Upper lobe of left lung (tissue), 6 donors: Measurements from ENCODE around the gene LPIN1. TPM values are rescaled to one million over a fixed set of nuclear protein-coding genes. Genes with fewer than 3 reads are reported as not detected.

ENCODE experiments used
- ATAC-seq, 2 donors: fragments of 200-7000 bp; cut with Tn5 transposase; one replicate each; pipeline ENCODE4 v1.9.1; 2022; ENCODE audit warnings: mild to moderate bottlenecking in 2 of 2, moderate library complexity in 2 of 2; ENCODE audit not compliant: low FRiP score in 2 of 2
- DNase-seq, 2 donors: peaks; one replicate each; pipeline ENCODE4 v3.0.0-alpha.2; 2019 to 2020
- H3K27ac ChIP-seq, 4 donors: fragments of 200-600 bp; sonication (generic); one replicate each; pipeline ENCODE4 v1.5.1; 2016 to 2019
- H3K27me3 ChIP-seq, 4 donors: fragments of 200-600 bp; sonication (generic); one replicate each; pipeline ENCODE4 v1.5.1; 2017 to 2019
- H3K36me3 ChIP-seq, 4 donors: fragments of 200-600 bp; sonication (generic); one replicate each; pipeline ENCODE4 v1.5.1; 2016 to 2019
- H3K4me1 ChIP-seq, 4 donors: fragments of 200-600 bp; sonication (generic); one replicate each; pipeline ENCODE4 v1.5.1; 2018 to 2019
- H3K4me3 ChIP-seq, 4 donors: fragments of 200-600 bp; sonication (generic); one replicate each; pipeline ENCODE4 v1.5.1; 2017 to 2019; ENCODE audit warnings: mild to moderate bottlenecking in 2 of 4, moderate library complexity in 1 of 4
- H3K9me3 ChIP-seq, 4 donors: fragments of 200-600 bp; sonication (generic); one replicate each; pipeline ENCODE4 v1.5.1; 2018 to 2019
- CTCF ChIP-seq, 6 experiments: fragments of 450-650 bp in 4 of 6; fragments of 200-600 bp in 2 of 6; sonication (generic) in 2 of 6; IDR thresholded peaks; one replicate each; pipeline ENCODE4 v1.5.1; 2016 to 2019; ENCODE audit warnings: antibody characterized with exemption in 6 of 6
- EP300 ChIP-seq, 4 donors: sonication (generic); formaldehyde crosslinking; IDR thresholded peaks; one replicate each; pipeline ENCODE4 v1.5.1; 2017; ENCODE audit warnings: antibody characterized with exemption in 4 of 4, control low read depth in 2 of 4
- POLR2A ChIP-seq, 4 donors: fragments of 450-650 bp; IDR thresholded peaks; one replicate each; pipeline ENCODE4 v1.5.1; 2016 to 2017; ENCODE audit warnings: antibody characterized with exemption in 4 of 4, mild to moderate bottlenecking in 2 of 4
- POLR2AphosphoS5 ChIP-seq, 2 donors: sonication (generic); formaldehyde crosslinking; IDR thresholded peaks; one replicate each; pipeline ENCODE4 v1.5.1; 2017; ENCODE audit warnings: antibody characterized with exemption in 2 of 2
- WGBS, 2 donors: methylation state at CpG; one replicate each; pipeline ENCODE4 v1.1.5; 2017 to 2018; 5-methylcytosine and 5-hydroxymethylcytosine counted together
- total RNA-seq, 6 donors: library from RNA; depleted of rRNA in 4 of 6; stranded (reverse); fragments of >200 nt in 4 of 6; gene quantifications; one replicate each; pipeline versions ENCODE4 v1.1.0 to v1.2.1, GENCODE V29; 2016 to 2021
- donor health status: DM: no; HTN: no; CAD: no; lungs with moderate emphysema.
- donor health status: DM: no; HTN: yes; CAD: no; lungs with severe emphysema.

Gene LPIN1
- total RNA-seq, 6 donors from 2014 or later, result 45.9 to 87.0 (median 54.2) TPM

DNA sequence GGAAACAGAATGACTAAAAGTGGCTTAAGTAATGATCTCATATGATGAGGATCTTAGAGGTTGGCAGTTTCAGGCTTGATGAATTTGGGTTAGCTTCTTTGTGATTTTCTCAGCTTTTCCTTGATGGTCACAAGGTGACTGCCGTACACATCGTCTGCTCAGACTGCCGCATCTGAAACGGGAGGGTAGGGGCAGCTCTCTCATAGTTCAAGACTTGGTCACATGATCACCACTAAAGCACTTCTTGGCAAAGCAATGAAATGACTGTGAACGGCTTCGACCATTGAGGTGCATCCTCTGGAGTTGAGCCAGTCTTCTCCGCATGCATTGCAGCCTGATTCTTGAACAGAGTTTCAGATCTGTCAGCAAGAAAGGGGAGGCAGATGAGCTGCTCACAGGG is 43.8 kb downstream of the LPIN1 start:
- H3K36me3 ChIP-seq, result peaks cover 41 to 99% (median 65%) of the 10 kb centered on the region in 4 donors

DNA sequence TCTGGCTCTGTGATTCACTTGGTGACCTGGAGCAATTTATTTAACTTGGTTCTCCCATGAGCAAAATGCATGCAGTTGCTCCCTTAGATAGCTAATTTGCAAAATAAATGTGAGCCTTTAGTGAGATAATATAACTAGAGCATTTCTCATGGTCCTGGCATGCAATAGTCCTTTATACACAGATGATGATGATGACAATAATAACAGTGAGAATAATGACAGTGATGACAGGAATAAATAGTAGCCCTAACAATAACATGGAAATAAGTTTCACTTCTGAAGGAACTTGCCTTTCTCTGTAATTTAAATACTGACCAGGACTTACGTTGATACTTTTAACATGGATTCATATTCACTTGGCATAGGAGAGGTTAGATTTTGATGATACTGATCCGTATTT is 49.2 kb downstream of the LPIN1 start:
- no peak for ATAC-seq
- Histone ChIP-seq H3K9me3 (no peaks in the 10 kb centered on the region), H3K4me1 (no peaks in the 10 kb centered on the region), H3K36me3 (peaks cover 35 to 95% (median 64%) of the 10 kb centered on the region in 4 donors), H3K4me3 (no peak overlapping the region), H3K27me3 (no peaks in the 10 kb centered on the region), H3K27ac (no peak overlapping the region)
- no peak for DNase-seq
- TF ChIP-seq EP300 (IDR thresholded peaks at IDR 0.05), result no peak
- TF ChIP-seq CTCF (IDR thresholded peaks at IDR 0.05), result no peak
- no peak for TF ChIP-seq POLR2AphosphoS5 (IDR thresholded peaks at IDR 0.05)
- TF ChIP-seq POLR2A (IDR thresholded peaks at IDR 0.05), result no peak
- WGBS, 2 donors, result 76 to 82% methylated on average over 2 of the region's 2 CpGs

More for the DNA sequence above, 43.8 kb downstream of the LPIN1 start:
- H3K4me1 ChIP-seq, result no peaks in the 10 kb centered on the region
- H3K9me3 ChIP-seq, result no peaks in the 10 kb centered on the region
- H3K27me3 ChIP-seq, result no peaks in the 10 kb centered on the region
- no peak for TF ChIP-seq CTCF (IDR thresholded peaks at IDR 0.05)
- TF ChIP-seq POLR2AphosphoS5 (IDR thresholded peaks at IDR 0.05), result no peak
- no peak for TF ChIP-seq POLR2A (IDR thresholded peaks at IDR 0.05)
- TF ChIP-seq EP300 (IDR thresholded peaks at IDR 0.05), result no peak
- H3K4me3 ChIP-seq, result no peak overlapping the region
- ATAC-seq (no peak), DNase-seq (no peak)
- WGBS, 2 donors, result 82 to 93% methylated on average over 7 of the region's 7 CpGs
- H3K27ac ChIP-seq, result no peak overlapping the region

GRCh38 chr2:11796190-11797171 is 50.0 kb downstream of the LPIN1 start:
- peak in 1 of 2 donors; percentile 77 for ATAC-seq
- no peaks in the 10 kb centered on the region for H3K4me1 ChIP-seq
- TF ChIP-seq POLR2A (IDR thresholded peaks at IDR 0.05) (no peak), CTCF (IDR thresholded peaks at IDR 0.05) (no peak), EP300 (IDR thresholded peaks at IDR 0.05) (no peak), POLR2AphosphoS5 (IDR thresholded peaks at IDR 0.05) (no peak)
- 88 to 91% methylated on average over 17 to 18 of the region's 18 CpGs for WGBS, 2 donors
- H3K9me3 ChIP-seq, result no peaks in the 10 kb centered on the region
- no peak for DNase-seq
- H3K36me3 ChIP-seq, result peaks cover 33 to 94% (median 64%) of the 10 kb centered on the region in 4 donors
- no peaks in the 10 kb centered on the region for H3K27me3 ChIP-seq
- no peak overlapping the region for H3K27ac ChIP-seq
- H3K4me3 ChIP-seq, result no peak overlapping the region

DNA sequence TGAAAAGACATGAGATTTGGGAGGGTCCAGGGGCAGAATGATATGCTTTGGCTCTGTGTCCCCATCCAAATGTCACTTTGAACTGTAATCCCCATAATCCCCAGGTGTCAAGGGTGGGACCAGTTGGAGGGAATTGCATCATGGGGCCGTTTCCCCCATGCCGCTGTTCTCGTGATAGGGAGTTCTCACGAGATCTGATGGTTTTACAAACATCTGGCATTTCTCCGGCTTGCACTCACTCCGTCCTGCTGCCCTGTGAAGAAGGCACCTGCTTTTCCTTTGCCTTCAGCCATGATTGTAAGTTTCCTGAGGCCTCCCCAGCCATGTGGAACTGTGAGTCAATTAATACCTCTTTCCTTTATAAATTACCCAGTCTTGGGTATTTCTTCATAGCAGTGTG is 51.4 kb downstream of the LPIN1 start:
- Histone ChIP-seq H3K36me3 (peaks cover 20 to 91% (median 61%) of the 10 kb centered on the region in 4 donors), H3K4me3 (no peak overlapping the region), H3K4me1 (no peaks in the 10 kb centered on the region), H3K27me3 (no peaks in the 10 kb centered on the region), H3K9me3 (no peaks in the 10 kb centered on the region), H3K27ac (no peak overlapping the region)
- DNase-seq, result no peak
- 96% methylated on average over 6 of the region's 6 CpGs for WGBS, 2 donors
- TF ChIP-seq EP300 (IDR thresholded peaks at IDR 0.05) (no peak), CTCF (IDR thresholded peaks at IDR 0.05) (no peak), POLR2AphosphoS5 (IDR thresholded peaks at IDR 0.05) (no peak), POLR2A (IDR thresholded peaks at IDR 0.05) (no peak)
- ATAC-seq, result no peak
